PC-9 (cell line): ENCODE results near the gene CRADD. TPM values are rescaled to one million over a fixed set of nuclear protein-coding genes. Genes with fewer than 3 reads are reported as not detected.

ENCODE experiments used
- BruUV-seq: library from RNA; stranded (reverse); fragments of 400-500 nt; replicated peaks from 2 replicates; lab custom pipeline; 2021; lab: Mats Ljungman, UMichigan
- CTCF ChIA-PET: fragments of 300-600 bp; sonication (Branson Sonifier 250); formaldehyde crosslinking; loops from one replicate; lab custom pipeline; 2022; ENCODE audit warnings: antibody characterized with exemption; lab: Charles Lee
- POLR2A ChIA-PET: fragments of 300-600 bp; sonication (Branson Sonifier 250); formaldehyde crosslinking; loops from one replicate; lab custom pipeline; 2022; ENCODE audit warnings: antibody characterized with exemption; ENCODE audit not compliant: unreplicated experiment; lab: Charles Lee
- DNase-seq, 2 experiments: peaks; one replicate each; pipeline versions ENCODE4 v3.0.0 to v3.0.0-alpha.2; 2015 to 2022; ENCODE audit warnings: mixed read lengths in 1 of 2
- H2AFZ ChIP-seq: fragments of 200-600 bp; sonication (generic); 2 replicates; pipeline ENCODE4 v1.8.1; 2017; ENCODE audit warnings: antibody characterized with exemption
- H3F3A ChIP-seq: fragments of 200-600 bp; sonication (generic); 2 replicates; pipeline ENCODE4 v1.8.1; 2017; ENCODE audit warnings: antibody characterized with exemption, mild to moderate bottlenecking, low read depth; ENCODE audit not compliant: insufficient read depth
- H3K27ac ChIP-seq: fragments of 200-600 bp; sonication (generic); 2 replicates; pipeline ENCODE4 v1.6.1; 2016; ENCODE audit warnings: mixed run types
- H3K27me3 ChIP-seq: fragments of 200-600 bp; sonication (generic); 2 replicates; pipeline ENCODE4 v1.6.1; 2016; ENCODE audit warnings: low read depth, mixed run types; ENCODE audit not compliant: insufficient read depth
- H3K36me3 ChIP-seq: fragments of 200-600 bp; sonication (generic); 2 replicates; pipeline ENCODE4 v1.6.1; 2016; ENCODE audit warnings: low read depth, mixed run types
- H3K4me1 ChIP-seq: fragments of 200-600 bp; sonication (generic); replicated peaks from 2 replicates; pipeline ENCODE4 v1.6.1; 2016; ENCODE audit warnings: mixed run types; ENCODE audit not compliant: insufficient read depth
- H3K4me2 ChIP-seq: fragments of 200-600 bp; sonication (generic); 2 replicates; pipeline ENCODE4 v1.6.1; 2017; ENCODE audit warnings: mixed run types
- H3K4me3 ChIP-seq: fragments of 200-600 bp; sonication (generic); 2 replicates; pipeline ENCODE4 v1.6.1; 2016; ENCODE audit warnings: mixed run types
- H3K79me2 ChIP-seq: fragments of 200-600 bp; sonication (generic); 2 replicates; pipeline ENCODE4 v1.6.1; 2017; ENCODE audit warnings: low read depth, mixed run types
- H3K9me2 ChIP-seq: fragments of 200-600 bp; sonication (generic); 2 replicates; pipeline ENCODE4 v1.8.1; 2017; ENCODE audit warnings: mild to moderate bottlenecking; ENCODE audit not compliant: insufficient read depth
- H3K9me3 ChIP-seq: fragments of 200-600 bp; sonication (generic); 2 replicates; pipeline ENCODE4 v1.8.1; 2016; ENCODE audit warnings: low read depth; ENCODE audit not compliant: insufficient read depth
- H4K20me1 ChIP-seq: fragments of 200-600 bp; sonication (generic); 2 replicates; pipeline ENCODE4 v1.8.1; 2017; ENCODE audit not compliant: insufficient read depth
- EZH2 ChIP-seq: fragments of 200-600 bp; sonication (generic); IDR thresholded peaks from 2 replicates; pipeline ENCODE4 v1.8.0; 2017; ENCODE audit warnings: antibody characterized with exemption, low read depth
- intact Hi-C: fragments of 100-400 bp; cut with micrococcal nuclease; formaldehyde crosslinking; loops from one replicate; pipeline ENCODE4 v1.10.0; 2022; ENCODE audit not compliant: unreplicated experiment
- total RNA-seq: library from RNA; stranded (reverse); gene quantifications from 2 replicates; pipeline ENCODE4 v1.2.3, GENCODE V29; 2021
- TF ChIP-seq, protein P1 (sequence below): fragments of 200-600 bp; sonication (generic); conservative IDR thresholded peaks from 2 replicates; pipeline ENCODE4 v1.6.1; 2017; ENCODE audit warnings: mixed run types, antibody characterized with exemption, mild to moderate bottlenecking, moderate library complexity

Gene CRADD
- total RNA-seq, 1 experiment from 2014 or later, result 7.6 TPM

GRCh38 chr12:93938931-93939330, 261.8 kb downstream of the CRADD start:
- POLR2A ChIA-PET, result no interaction called here
- TF ChIP-seq EZH2, result no peak
- TF ChIP-seq, protein P1, sequence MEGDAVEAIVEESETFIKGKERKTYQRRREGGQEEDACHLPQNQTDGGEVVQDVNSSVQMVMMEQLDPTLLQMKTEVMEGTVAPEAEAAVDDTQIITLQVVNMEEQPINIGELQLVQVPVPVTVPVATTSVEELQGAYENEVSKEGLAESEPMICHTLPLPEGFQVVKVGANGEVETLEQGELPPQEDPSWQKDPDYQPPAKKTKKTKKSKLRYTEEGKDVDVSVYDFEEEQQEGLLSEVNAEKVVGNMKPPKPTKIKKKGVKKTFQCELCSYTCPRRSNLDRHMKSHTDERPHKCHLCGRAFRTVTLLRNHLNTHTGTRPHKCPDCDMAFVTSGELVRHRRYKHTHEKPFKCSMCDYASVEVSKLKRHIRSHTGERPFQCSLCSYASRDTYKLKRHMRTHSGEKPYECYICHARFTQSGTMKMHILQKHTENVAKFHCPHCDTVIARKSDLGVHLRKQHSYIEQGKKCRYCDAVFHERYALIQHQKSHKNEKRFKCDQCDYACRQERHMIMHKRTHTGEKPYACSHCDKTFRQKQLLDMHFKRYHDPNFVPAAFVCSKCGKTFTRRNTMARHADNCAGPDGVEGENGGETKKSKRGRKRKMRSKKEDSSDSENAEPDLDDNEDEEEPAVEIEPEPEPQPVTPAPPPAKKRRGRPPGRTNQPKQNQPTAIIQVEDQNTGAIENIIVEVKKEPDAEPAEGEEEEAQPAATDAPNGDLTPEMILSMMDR, result no peak

GRCh38 chr12:93939641-93940325, 262.6 kb downstream of the CRADD start:
- POLR2A ChIA-PET, result no interaction called here

More at GRCh38 chr12:93938931-93939330, 261.8 kb downstream of the CRADD start:
- no peak overlapping the region for H3K4me3 ChIP-seq
- H3K4me1 ChIP-seq, result no peaks in the 10 kb centered on the region
- H3K27ac ChIP-seq, result no peak overlapping the region
- no TSS peak for BruUV-seq
- H3K9me2 ChIP-seq, result no peaks in the 10 kb centered on the region
- no peaks in the 10 kb centered on the region for H3K79me2 ChIP-seq
- no peaks in the 10 kb centered on the region for H3F3A ChIP-seq
- DNase-seq, result no peak
- no peaks in the 10 kb centered on the region for H3K27me3 ChIP-seq
- no peak overlapping the region for H2AFZ ChIP-seq
- CTCF ChIA-PET, result no interaction called here
- no peak overlapping the region for H3K4me2 ChIP-seq
- no peaks in the 10 kb centered on the region for H4K20me1 ChIP-seq
- intact Hi-C loops, result no loop called here
- H3K9me3 ChIP-seq, result peaks cover 5% of the 10 kb centered on the region; the same call in 1 of the 2 replicates
- no peaks in the 10 kb centered on the region for H3K36me3 ChIP-seq

GRCh38 chr12:93943780-93944179, 266.6 kb downstream of the CRADD start:
- BruUV-seq, result no TSS peak
- H3F3A ChIP-seq, result no peaks in the 10 kb centered on the region
- H3K27ac ChIP-seq, result no peak overlapping the region
- H3K9me2 ChIP-seq, result no peaks in the 10 kb centered on the region
- H3K4me2 ChIP-seq, result no peak overlapping the region
- no peaks in the 10 kb centered on the region for H3K79me2 ChIP-seq
- no peak overlapping the region for H2AFZ ChIP-seq
- CTCF ChIA-PET, result no interaction called here
- TF ChIP-seq, protein P1, result no peak
- no peak for TF ChIP-seq EZH2
- no peaks in the 10 kb centered on the region for H3K9me3 ChIP-seq
- H3K36me3 ChIP-seq, result no peaks in the 10 kb centered on the region
- no peak overlapping the region for H3K4me3 ChIP-seq
- H4K20me1 ChIP-seq, result no peaks in the 10 kb centered on the region
- POLR2A ChIA-PET, result no interaction called here
- intact Hi-C loops, result no loop called here
- no peaks in the 10 kb centered on the region for H3K4me1 ChIP-seq
- no peaks in the 10 kb centered on the region for H3K27me3 ChIP-seq
- DNase-seq, result no peak

More at GRCh38 chr12:93939641-93940325, 262.6 kb downstream of the CRADD start:
- Histone ChIP-seq H2AFZ (no peak overlapping the region), H3K9me2 (no peaks in the 10 kb centered on the region), H3K27ac (no peak overlapping the region), H3K36me3 (no peaks in the 10 kb centered on the region), H3K4me2 (no peak overlapping the region), H3K79me2 (no peaks in the 10 kb centered on the region), H3K27me3 (no peaks in the 10 kb centered on the region), H3K9me3 (peaks cover 5% of the 10 kb centered on the region; the same call in 1 of the 2 replicates), H3F3A (no peaks in the 10 kb centered on the region), H3K4me3 (no peak overlapping the region), H3K4me1 (no peaks in the 10 kb centered on the region), H4K20me1 (no peaks in the 10 kb centered on the region)
- TF ChIP-seq, protein P1, result no peak
- TF ChIP-seq EZH2, result no peak
- no TSS peak for BruUV-seq
- intact Hi-C loops, result no loop called here
- CTCF ChIA-PET, result no interaction called here
- DNase-seq, result no peak
